Inflammatory macrophage treated with lipopolysaccharide for 4 hours (primary cell): ENCODE results near the gene CETP.
"Not testable (repeated sequence)": the region's sequence is repeated elsewhere in the genome, so short reads cannot be mapped to it uniquely, and the experiment has no call there.

Experiments
- DNase-seq: peaks from one replicate; pipeline ENCODE4 v3.0.0-alpha.2; 2020

CETP gene

GRCh38 chr16:56983211-56983751 is 21.5 kb downstream of the CETP start:
- no peak for DNase-seq

DNA sequence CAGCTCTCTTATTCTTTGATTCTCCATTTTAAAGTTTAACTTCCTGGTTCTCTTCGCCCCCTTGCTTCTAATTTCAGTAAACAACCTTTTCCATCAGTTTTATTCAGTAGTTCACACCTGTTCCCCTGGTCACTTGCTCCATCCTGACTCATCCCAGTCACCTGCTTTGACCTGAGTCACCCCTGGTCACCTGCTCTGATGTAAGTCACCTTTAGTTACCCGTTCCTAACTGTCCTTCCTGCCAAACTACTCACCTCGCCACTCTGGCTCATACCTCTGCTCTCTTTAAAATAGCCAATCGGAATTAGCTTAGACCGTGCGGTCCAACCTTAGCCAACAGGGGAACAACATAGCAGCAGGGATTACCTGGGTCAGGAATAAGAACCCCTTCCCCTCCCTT is 22.9 kb downstream of the CETP start:
- no peak for DNase-seq

- DNase-seq, result peak; percentile 80
Observed at GRCh38 chr16:56985288-56985961, 23.7 kb downstream of the CETP start.

- DNase-seq, result no peak
Observed at GRCh38 chr16:56985962-56986360, 24.2 kb downstream of the CETP start.

- DNase-seq, result no peak
Observed at GRCh38 chr16:56986361-56986760, 24.6 kb downstream of the CETP start.

DNA sequence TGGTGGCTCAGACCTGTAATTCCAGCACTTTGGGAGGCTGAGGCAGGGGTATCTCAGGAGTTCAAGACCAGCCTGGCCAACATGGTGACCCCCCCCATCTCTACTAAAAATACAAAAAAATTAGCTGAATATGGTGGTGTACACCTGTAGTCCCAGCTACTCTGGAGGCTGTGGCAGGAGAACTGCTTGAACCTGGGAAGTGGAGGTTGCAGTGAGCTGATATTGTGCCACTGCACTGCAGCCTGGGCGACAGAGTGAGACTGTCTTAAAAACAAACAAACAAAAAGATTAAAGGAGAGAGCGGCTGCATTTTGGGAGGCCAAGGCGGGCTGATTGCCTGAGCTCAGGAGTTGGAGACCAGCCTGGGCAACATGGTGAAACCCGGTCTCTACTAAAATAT is 25.2 kb downstream of the CETP start:
- DNase-seq, result not testable (repeated sequence)

- no peak for DNase-seq
Observed at GRCh38 chr16:56987692-56988091, 25.9 kb downstream of the CETP start.

DNA sequence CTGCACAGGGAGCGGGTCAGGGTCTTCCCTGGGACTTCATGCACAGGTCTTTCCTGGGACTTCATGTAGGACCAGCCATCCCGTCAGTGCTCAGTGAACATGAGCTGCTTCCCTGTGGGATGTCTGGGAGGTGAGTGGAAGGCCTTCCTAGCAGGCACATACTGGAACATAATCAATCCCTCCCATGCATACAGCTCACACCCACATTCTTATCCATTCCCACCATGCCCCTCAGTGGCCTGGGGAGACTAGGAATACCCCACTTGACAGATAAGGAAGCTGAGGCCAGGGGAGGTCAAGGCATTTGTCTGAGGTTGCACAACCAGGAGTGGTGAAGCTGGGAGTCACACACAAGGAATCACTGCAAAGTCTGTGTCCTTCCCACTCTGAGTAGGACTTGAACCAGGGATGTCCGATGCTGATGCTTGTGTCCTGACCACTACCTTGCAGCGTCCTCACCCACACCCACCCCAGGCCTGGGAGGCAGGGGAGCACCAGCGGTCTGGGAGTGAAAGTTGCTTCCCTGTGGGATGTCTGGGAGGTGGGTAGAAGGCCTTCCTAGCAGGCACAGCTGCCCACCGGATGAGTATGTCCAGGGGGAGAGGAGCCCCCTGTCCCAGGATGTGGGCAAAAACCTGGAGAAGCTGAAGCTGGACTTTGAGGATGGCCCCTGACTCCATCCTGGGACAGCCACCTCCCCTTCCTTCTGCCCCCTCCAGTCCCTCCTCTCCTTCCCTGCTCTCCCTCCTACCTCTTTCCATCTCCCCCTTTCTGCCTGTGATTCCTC is 26.6 kb downstream of the CETP start:
- DNase-seq, result peak; percentile 42

GRCh38 chr16:56988948-56989945 is 27.5 kb downstream of the CETP start, which contains the start of gene NLRC5:
Gene NLRC5, plus strand, starts transcription at chr16:56989557. Its CDS starts 31,156 bp downstream, at chr16:57020713.
- DNase-seq, result peak; percentile 94

DNA sequence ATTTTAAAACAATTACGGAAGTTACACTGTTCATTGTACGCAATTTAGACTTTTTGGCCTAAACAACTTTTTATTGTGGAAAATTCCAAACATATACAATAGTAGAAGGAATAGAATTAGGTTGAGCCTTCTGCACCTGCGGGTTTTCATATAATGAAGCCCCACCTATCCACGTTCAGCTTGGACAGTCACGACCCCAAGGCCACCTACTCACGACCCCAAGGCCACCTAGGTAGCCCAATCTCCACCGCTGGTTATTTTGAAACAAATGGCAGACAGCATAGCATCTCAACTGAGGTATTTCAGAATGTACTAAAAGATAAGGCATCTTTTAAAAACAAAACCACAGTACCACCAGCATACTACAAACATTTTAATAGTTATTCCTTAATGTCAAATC is 28.2 kb downstream of the CETP start:
- DNase-seq, result no peak

DNA sequence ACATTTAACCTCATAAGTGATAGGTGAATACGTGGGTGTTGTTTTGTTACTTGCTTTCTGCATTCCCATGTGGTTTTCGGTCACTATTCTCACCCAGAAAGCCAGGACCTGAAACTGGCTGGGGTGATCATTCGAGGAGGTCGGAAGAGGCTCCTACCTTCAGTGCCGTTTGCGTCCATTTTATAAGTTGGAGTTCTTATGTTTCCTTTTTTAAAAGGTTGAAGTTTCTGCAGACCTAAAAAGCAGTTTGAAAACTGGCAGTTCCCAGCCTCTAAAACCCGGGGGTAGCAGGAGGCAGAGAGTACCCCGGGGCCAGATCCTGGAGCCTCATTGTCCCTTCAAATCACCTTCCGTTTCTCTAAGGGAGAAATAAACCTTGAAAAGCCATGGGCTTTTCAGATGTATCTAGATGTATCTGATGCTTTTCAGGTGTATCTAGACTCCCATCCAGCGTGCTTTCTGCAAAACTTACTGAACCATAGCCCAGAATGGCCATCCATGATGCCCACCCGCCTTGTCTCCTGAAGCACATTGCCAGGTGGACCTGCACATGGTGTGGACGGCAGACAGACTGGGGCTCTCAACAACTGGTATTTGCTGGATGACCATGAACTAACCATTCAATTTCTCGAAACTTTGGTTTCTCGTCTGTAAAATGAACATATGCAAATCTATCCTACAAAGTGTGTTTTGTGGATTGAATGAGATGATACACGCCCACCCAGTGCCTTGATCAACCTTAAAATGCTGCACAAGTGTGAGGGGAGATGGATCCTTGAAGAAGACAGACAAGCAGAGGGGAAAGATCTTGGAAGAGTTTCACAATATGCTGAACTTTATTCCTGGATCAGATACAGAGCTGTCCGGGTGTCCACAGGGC is 28.9 kb downstream of the CETP start:
- no peak for DNase-seq

DNA sequence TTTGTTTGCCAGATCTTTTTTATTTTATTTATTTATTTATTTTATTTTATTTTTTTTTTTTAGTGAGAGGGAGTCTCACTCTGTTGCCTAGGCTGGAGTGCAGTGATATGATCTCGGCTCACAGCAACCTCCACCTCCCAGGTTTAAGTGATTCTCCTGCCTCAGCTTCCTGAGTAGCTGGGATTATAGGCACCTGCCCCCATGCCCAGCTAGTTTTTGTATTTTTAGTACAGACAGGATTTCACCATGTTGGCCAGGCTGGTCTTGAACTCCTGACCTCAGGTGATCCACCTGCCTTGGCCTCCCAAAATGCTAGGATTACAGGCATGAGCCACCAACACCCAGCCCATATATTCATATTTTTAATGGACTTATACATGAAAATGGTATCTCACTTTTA is 30.7 kb downstream of the CETP start:
- DNase-seq, result not testable (repeated sequence)

GRCh38 chr16:56993204-56993603 is 31.5 kb downstream of the CETP start:
- DNase-seq, result peak; percentile 38

DNA sequence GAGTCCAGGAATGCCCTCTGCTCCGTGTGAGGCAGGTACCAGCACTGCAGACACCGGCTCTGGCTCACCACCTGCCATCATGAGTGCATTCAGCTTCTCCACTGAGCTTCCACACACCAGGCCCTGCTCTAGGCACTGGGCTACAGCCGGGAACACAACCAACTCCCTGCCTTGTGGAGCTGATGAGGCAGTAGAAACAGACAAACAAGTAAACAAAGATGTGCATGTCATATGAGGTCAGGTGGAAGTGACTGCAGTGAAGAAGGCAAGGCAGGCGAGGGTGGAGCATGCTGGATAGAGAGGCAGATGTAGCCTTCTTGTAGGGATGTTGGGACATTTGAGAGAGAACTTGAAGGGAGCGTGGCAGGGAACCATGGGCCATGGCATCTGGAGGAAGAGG is 32.6 kb downstream of the CETP start:
- DNase-seq, result no peak

GRCh38 chr16:56995136-56995805 is 33.5 kb downstream of the CETP start:
- DNase-seq, result no peak

GRCh38 chr16:56997264-56997663 is 35.5 kb downstream of the CETP start:
- no peak for DNase-seq

DNA sequence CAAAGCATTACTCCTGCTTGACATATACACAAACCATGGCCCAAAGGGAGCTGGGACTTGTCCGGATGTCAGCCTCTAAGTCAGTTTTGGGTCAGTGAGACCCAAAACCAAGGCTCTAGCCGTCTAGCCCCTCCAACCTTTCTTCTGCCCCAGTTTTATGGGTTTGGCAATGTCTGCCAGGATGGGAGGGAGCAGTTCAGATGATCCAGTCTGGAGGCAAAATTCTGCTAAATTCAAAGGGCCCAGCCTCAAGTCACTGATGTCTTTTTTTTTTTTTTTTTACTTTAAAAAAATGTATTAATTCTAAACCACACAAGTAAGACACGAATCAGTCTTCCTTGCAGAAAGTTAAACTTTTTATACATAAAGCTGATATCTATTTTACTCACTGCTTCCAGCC is 36.2 kb downstream of the CETP start:
- DNase-seq, result no peak

GRCh38 chr16:56998352-56998751 is 36.6 kb downstream of the CETP start:
- no peak for DNase-seq

DNA sequence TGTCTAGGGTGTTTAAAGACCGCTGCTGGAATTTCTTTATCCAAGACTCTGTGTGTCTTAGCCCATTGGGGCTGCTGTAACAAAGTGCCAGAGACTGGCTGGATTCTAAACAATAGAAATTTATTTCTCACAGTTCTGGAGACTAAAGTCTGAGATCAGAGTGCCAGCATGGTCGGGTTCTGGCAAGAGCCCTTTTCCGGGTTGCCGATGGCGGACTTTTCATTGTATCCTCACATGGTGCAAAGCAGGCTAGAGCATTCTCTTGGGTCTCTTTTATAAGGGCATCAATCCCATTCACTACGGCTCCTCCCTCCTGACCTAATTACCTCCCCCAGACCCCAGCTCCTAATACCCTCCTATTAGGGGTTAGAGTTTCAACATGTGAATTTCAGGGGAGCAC is 37.1 kb downstream of the CETP start:
- DNase-seq, result no peak

DNA sequence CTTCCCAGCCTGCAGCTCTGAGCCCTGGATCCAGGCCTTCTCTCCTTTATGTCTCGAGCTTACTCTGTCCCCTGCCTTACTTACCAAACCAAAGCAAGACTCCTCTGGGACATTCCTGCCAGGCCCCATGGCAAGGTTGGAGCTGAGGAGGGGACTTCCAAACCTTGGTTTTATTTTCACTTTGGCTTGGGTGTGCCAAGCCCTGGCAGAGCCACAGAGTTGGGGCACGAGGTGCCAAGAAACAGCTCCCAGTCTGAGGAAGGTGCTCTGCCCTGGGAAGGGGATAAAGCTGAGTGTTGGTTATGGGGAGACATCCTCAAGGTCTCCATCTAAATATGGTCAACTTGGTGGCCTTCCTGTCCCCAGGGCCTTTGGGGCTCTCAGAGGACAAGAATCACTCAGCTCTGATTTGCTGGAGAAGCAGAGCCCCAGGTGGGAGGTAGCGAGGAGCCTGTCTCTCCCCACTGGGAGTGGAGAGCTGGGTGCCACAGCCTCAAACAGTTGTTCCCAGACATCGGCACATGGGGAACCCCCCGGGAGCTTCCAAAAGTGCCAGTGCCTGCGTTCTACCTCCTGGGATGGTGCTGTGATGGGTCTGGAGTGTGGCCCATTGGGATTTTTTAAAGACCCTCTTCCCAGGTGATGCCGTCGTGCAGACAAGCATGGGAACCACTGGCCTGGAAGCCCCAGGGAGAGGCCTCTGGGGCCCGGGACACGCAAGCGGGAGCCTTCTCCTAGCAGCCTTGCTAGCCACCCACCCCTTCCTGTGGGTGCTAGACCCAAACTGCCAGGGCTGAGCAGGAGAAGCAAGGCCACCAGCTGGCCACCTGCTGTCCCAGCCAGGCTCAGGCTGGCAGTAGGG is 37.9 kb downstream of the CETP start:
- DNase-seq, result peak; percentile 73
